A549 (cell line): ENCODE measurements around the gene SERPING1. TPM values are rescaled to one million over a fixed set of nuclear protein-coding genes. Genes with fewer than 3 reads are reported as not detected.
A peak's percentile ranks its signal among the peaks of the same experiment; 100 is the strongest.

Experiments
- ATAC-seq, 2 experiments: fragments of 200-7000 bp in 1 of 2; fragments of >200 bp in 1 of 2; cut with Nextera tagmentation in 1 of 2; cut with Tn5 transposase in 1 of 2; 3 replicates each; pipeline versions ENCODE4 v1.8.0 to v1.9.1; 2018 to 2020; ENCODE audit warnings: mild to moderate bottlenecking in 1 of 2, moderate library complexity in 1 of 2
- CTCF ChIA-PET: fragments of 300-600 bp; sonication (Branson Sonifier 250); formaldehyde crosslinking; extraction: SDS; loops from one replicate; lab custom pipeline; 2021; ENCODE audit warnings: antibody characterized with exemption, inconsistent platforms; lab: Yijun Ruan, JAX
- POLR2A ChIA-PET: fragments of 350-600 bp; formaldehyde crosslinking; extraction: SDS; loops from one replicate; lab custom pipeline; 2021; ENCODE audit warnings: antibody characterized with exemption, inconsistent platforms; lab: Yijun Ruan, JAX
- DNase-seq, 2 experiments: peaks; one replicate each; pipeline versions ENCODE4 v3.0.0 to v3.0.0-alpha.2; 2011 to 2016; ENCODE audit warnings: low read depth in 1 of 2, low spot score in 1 of 2
- FAIRE-seq: peaks from 2 replicates; lab custom pipeline; 2011; peaks lifted over from hg19 to GRCh38; lab: Jason Lieb, UNC
- H3K27ac ChIP-seq, 2 experiments: fragments of >200 bp; sonication (Bioruptor Twin); formaldehyde crosslinking; 3 replicates each; pipeline ENCODE4 v1.5.1; 2016 to 2017
- H3K4me1 ChIP-seq: fragments of >200 bp; sonication (Bioruptor Twin); formaldehyde crosslinking; 3 replicates; pipeline ENCODE4 v1.6.1; 2016
- H3K4me2 ChIP-seq: fragments of >200 bp; sonication (Bioruptor Twin); formaldehyde crosslinking; 3 replicates; pipeline ENCODE4 v1.6.1; 2016
- H3K4me3 ChIP-seq: fragments of >200 bp; sonication (Bioruptor Twin); formaldehyde crosslinking; 3 replicates; pipeline ENCODE4 v1.5.1; 2016
- H3K9me3 ChIP-seq: fragments of >200 bp; sonication (Bioruptor Twin); formaldehyde crosslinking; 3 replicates; pipeline ENCODE4 v1.6.1; 2016
- BHLHE40 ChIP-seq: IDR thresholded peaks from 2 replicates; pipeline ENCODE4 v1.6.1; 2012; ENCODE audit warnings: low read depth, low read length, inconsistent platforms
- CHD2 ChIP-seq: fragments of 150-350 bp; IDR thresholded peaks from 2 replicates; pipeline ENCODE4 v1.6.1; 2014; ENCODE audit warnings: low read length; ENCODE audit not compliant: partially characterized antibody
- CHD4 ChIP-seq: fragments of 200-600 bp; sonication (generic); IDR thresholded peaks from 2 replicates; pipeline ENCODE4 v1.6.1; 2016; ENCODE audit warnings: antibody characterized with exemption, mild to moderate bottlenecking, borderline replicate concordance
- ESRRA ChIP-seq: fragments of 150-350 bp; IDR thresholded peaks from 2 replicates; pipeline ENCODE4 v1.6.1; 2014; ENCODE audit warnings: mild to moderate bottlenecking, low read length, borderline replicate concordance
- HOXB13 ChIP-seq: fragments of 250-450 bp; sonication (Bioruptor Pico); IDR thresholded peaks from 2 replicates; pipeline ENCODE4 v1.5.0; 2020; ENCODE audit warnings: low read depth, mild to moderate bottlenecking, moderate library complexity
- JUN ChIP-seq, 2 experiments: fragments of >200 bp; sonication (Bioruptor Twin); formaldehyde crosslinking; IDR thresholded peaks; 2 replicates in 1 of 2; 3 replicates in 1 of 2; pipeline ENCODE4 v1.6.1; 2016 to 2017
- JUNB ChIP-seq: fragments of >200 bp; sonication (Bioruptor Twin); formaldehyde crosslinking; IDR thresholded peaks from 2 replicates; pipeline ENCODE4 v1.6.1; 2016
- KDM5A ChIP-seq: fragments of 200-600 bp; sonication (generic); IDR thresholded peaks from 2 replicates; pipeline ENCODE4 v1.6.1; 2016; ENCODE audit warnings: antibody characterized with exemption, mild to moderate bottlenecking
- MYC ChIP-seq: IDR thresholded peaks from 2 replicates; pipeline ENCODE4 v1.6.1; 2012; ENCODE audit warnings: mild to moderate bottlenecking, inconsistent platforms, low read length, improper control_type of control experiment, borderline replicate concordance
- NR3C1 ChIP-seq: fragments of >200 bp; sonication (Bioruptor Twin); formaldehyde crosslinking; IDR thresholded peaks from 3 replicates; pipeline ENCODE4 v1.6.1; 2017
- PHF8 ChIP-seq: fragments of 200-600 bp; sonication (generic); IDR thresholded peaks from 2 replicates; pipeline ENCODE4 v1.6.1; 2016; ENCODE audit warnings: low read depth, mild to moderate bottlenecking, antibody characterized with exemption, moderate library complexity, borderline replicate concordance
- POLR2A ChIP-seq: IDR thresholded peaks from 2 replicates; pipeline ENCODE4 v1.6.1; 2012; ENCODE audit warnings: mild to moderate bottlenecking, low read length
- RARB ChIP-seq: fragments of 250-450 bp; sonication (Bioruptor Pico); IDR thresholded peaks from 2 replicates; pipeline ENCODE4 v1.8.0; 2021; ENCODE audit warnings: mild to moderate bottlenecking, moderate library complexity
- RCOR1 ChIP-seq: fragments of 150-350 bp; IDR thresholded peaks from 2 replicates; pipeline ENCODE4 v1.6.1; 2014; ENCODE audit warnings: antibody characterized with exemption, low read length, low read depth
- RFX5 ChIP-seq: fragments of 450-650 bp; IDR thresholded peaks from 2 replicates; pipeline ENCODE4 v1.7.1; 2014; ENCODE audit warnings: antibody characterized with exemption, mild to moderate bottlenecking, moderate library complexity
- RNF2 ChIP-seq: fragments of 200-600 bp; sonication (generic); IDR thresholded peaks from 2 replicates; pipeline ENCODE4 v1.6.1; 2016; ENCODE audit warnings: low read depth, mild to moderate bottlenecking, antibody characterized with exemption, moderate library complexity, borderline replicate concordance
- SREBF2 ChIP-seq: fragments of 450-650 bp; IDR thresholded peaks from 2 replicates; pipeline ENCODE4 v1.6.1; 2014; ENCODE audit warnings: mild to moderate bottlenecking, moderate library complexity
- TFCP2L1 ChIP-seq: fragments of 250-450 bp; sonication (Bioruptor Pico); IDR thresholded peaks from 2 replicates; pipeline ENCODE4 v1.5.0; 2021; ENCODE audit warnings: mild to moderate bottlenecking
- TP53 ChIP-seq: fragments of 250-450 bp; sonication (Bioruptor Pico); IDR thresholded peaks from 2 replicates; pipeline ENCODE4 v1.5.0; 2021; ENCODE audit warnings: mild to moderate bottlenecking, moderate library complexity
- ZC3H11A ChIP-seq: fragments of 450-650 bp; IDR thresholded peaks from 2 replicates; pipeline ENCODE4 v1.6.1; 2014; ENCODE audit warnings: antibody characterized with exemption, mild to moderate bottlenecking
- ZNF302 ChIP-seq: fragments of 250-450 bp; sonication (Bioruptor Pico); IDR thresholded peaks from 2 replicates; pipeline ENCODE4 v1.9.0; 2021; ENCODE audit warnings: inconsistent platforms, mild to moderate bottlenecking, moderate library complexity
- WGBS: methylation state at CpG from one replicate; pipeline ENCODE4 v1.1.6; 2017; ENCODE audit errors: missing lambda C conversion rate; 5-methylcytosine and 5-hydroxymethylcytosine counted together
- polyA plus RNA-seq, 4 experiments: library from polyadenylated mRNA; depleted of rRNA in 3 of 4; stranded (reverse); fragments of >200 nt; fragmentation: RNase III in 1 of 4; extraction: RNeasy Plus Mini Kit Qiagen cat#74134 plus additional on column Dnase treatment in 1 of 4; gene quantifications; 2 replicates in 3 of 4; 3 replicates in 1 of 4; pipeline ENCODE4 v1.2.3, GENCODE V29; 2011 to 2017
- TF ChIP-seq, protein P1 (sequence below): fragments of 450-650 bp; IDR thresholded peaks from 2 replicates; pipeline ENCODE4 v1.6.1; 2014; ENCODE audit warnings: antibody characterized with exemption
- TF ChIP-seq, protein P2 (sequence below): IDR thresholded peaks from 2 replicates; pipeline ENCODE4 v1.6.1; 2012
- TF ChIP-seq, protein P3 (sequence below): IDR thresholded peaks from 2 replicates; pipeline ENCODE4 v1.6.1; 2012; ENCODE audit warnings: low read depth, borderline replicate concordance
- TF ChIP-seq, protein P4 (sequence below): IDR thresholded peaks from 2 replicates; pipeline ENCODE4 v1.6.1; 2012
- TF ChIP-seq, protein P5 (sequence below): fragments of >200 bp; sonication (Bioruptor Twin); formaldehyde crosslinking; IDR thresholded peaks from 3 replicates; pipeline ENCODE4 v1.6.1; 2016
- TF ChIP-seq, protein P6 (sequence below): fragments of 200-600 bp; sonication (generic); IDR thresholded peaks from 2 replicates; pipeline ENCODE4 v1.6.1; 2016; ENCODE audit warnings: antibody characterized with exemption, mild to moderate bottlenecking, moderate library complexity

Gene SERPING1
- polyA plus RNA-seq, 2 of the 4 experiments (the other 2 are of a cell fraction) = 0.59 to 0.63 TPM

GRCh38 chr11:57657194-57658022 lies 59.9 kb downstream of the SERPING1 start, which contains the start of gene CLP1:
Gene CLP1, plus strand, starts transcription at chr11:57657762. Its CDS starts 1,715 bp downstream, at chr11:57659477.
- WGBS = 1% methylated on average over 17 of the region's 45 CpGs
- CTCF ChIA-PET = interaction anchor here (0.8 to 2.1 kb wide), 5 partner anchors 9 to 312 kb away, joined by 3 to 10 read pairs (median 6); partner anchors contain the start of gene UBE2L6
- peaks cover 11% of the 10 kb centered on the region; the same call in 1 of the 3 replicates for H3K4me1 ChIP-seq
- H3K27ac ChIP-seq = peak within 1 kb of the TSS; percentile 73 to 84
- POLR2A ChIA-PET = no interaction called here
- H3K4me3 ChIP-seq = peak within 1 kb of the TSS; percentile 63
- ATAC-seq (peak; percentile 98 to 99), FAIRE-seq (peak; percentile 56), DNase-seq (peak; percentile 92 to 99)
- peak; percentile 49 to 65; a peak in 2 of 5 replicates for TF ChIP-seq JUN (IDR thresholded peaks at IDR 0.05)
- TF ChIP-seq POLR2A = peak; percentile 44
- TF ChIP-seq JUNB = no peak
- TF ChIP-seq NR3C1 = no peak
- no peak for TF ChIP-seq ZNF302 (CRISPR knock-in tag)
- no peak for TF ChIP-seq ESRRA
- no peak for TF ChIP-seq ZC3H11A
- TF ChIP-seq PHF8 = peak; percentile 47; the same call in 1 of the 2 replicates
- TF ChIP-seq, protein P1, sequence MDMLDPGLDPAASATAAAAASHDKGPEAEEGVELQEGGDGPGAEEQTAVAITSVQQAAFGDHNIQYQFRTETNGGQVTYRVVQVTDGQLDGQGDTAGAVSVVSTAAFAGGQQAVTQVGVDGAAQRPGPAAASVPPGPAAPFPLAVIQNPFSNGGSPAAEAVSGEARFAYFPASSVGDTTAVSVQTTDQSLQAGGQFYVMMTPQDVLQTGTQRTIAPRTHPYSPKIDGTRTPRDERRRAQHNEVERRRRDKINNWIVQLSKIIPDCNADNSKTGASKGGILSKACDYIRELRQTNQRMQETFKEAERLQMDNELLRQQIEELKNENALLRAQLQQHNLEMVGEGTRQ = peak; percentile 51; the same call in 1 of the 2 replicates
- TF ChIP-seq, protein P2, sequence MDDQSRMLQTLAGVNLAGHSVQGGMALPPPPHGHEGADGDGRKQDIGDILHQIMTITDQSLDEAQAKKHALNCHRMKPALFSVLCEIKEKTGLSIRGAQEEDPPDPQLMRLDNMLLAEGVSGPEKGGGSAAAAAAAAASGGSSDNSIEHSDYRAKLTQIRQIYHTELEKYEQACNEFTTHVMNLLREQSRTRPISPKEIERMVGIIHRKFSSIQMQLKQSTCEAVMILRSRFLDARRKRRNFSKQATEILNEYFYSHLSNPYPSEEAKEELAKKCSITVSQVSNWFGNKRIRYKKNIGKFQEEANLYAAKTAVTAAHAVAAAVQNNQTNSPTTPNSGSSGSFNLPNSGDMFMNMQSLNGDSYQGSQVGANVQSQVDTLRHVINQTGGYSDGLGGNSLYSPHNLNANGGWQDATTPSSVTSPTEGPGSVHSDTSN = peak; percentile 58; the same call in 1 of the 2 replicates
- TF ChIP-seq, protein P3, sequence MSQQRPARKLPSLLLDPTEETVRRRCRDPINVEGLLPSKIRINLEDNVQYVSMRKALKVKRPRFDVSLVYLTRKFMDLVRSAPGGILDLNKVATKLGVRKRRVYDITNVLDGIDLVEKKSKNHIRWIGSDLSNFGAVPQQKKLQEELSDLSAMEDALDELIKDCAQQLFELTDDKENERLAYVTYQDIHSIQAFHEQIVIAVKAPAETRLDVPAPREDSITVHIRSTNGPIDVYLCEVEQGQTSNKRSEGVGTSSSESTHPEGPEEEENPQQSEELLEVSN = peak; percentile 64
- TF ChIP-seq RFX5 = no peak
- TF ChIP-seq MYC = peak; percentile 97
- TF ChIP-seq RARB (CRISPR knock-in tag) = no peak
- peak; percentile 92 for TF ChIP-seq CHD2
- peak; percentile 85; the same call in 1 of the 2 replicates for TF ChIP-seq CHD4
- TF ChIP-seq, protein P4, sequence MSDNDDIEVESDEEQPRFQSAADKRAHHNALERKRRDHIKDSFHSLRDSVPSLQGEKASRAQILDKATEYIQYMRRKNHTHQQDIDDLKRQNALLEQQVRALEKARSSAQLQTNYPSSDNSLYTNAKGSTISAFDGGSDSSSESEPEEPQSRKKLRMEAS = peak; percentile 96
- TF ChIP-seq SREBF2 = no peak
- TF ChIP-seq TP53 (CRISPR knock-in tag) = 0 out of 2 replicates have a peak, but pooled peaks have one; percentile 46
- TF ChIP-seq KDM5A = 0 out of 2 replicates have a peak, but pooled peaks have one; percentile 47
- TF ChIP-seq, protein P5, sequence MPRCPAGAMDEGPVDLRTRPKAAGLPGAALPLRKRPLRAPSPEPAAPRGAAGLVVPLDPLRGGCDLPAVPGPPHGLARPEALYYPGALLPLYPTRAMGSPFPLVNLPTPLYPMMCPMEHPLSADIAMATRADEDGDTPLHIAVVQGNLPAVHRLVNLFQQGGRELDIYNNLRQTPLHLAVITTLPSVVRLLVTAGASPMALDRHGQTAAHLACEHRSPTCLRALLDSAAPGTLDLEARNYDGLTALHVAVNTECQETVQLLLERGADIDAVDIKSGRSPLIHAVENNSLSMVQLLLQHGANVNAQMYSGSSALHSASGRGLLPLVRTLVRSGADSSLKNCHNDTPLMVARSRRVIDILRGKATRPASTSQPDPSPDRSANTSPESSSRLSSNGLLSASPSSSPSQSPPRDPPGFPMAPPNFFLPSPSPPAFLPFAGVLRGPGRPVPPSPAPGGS = 0 out of 3 replicates have a peak, but pooled peaks have one; percentile 44
- no peak for TF ChIP-seq RNF2
- no peak for TF ChIP-seq TFCP2L1 (CRISPR knock-in tag)
- TF ChIP-seq, protein P6, sequence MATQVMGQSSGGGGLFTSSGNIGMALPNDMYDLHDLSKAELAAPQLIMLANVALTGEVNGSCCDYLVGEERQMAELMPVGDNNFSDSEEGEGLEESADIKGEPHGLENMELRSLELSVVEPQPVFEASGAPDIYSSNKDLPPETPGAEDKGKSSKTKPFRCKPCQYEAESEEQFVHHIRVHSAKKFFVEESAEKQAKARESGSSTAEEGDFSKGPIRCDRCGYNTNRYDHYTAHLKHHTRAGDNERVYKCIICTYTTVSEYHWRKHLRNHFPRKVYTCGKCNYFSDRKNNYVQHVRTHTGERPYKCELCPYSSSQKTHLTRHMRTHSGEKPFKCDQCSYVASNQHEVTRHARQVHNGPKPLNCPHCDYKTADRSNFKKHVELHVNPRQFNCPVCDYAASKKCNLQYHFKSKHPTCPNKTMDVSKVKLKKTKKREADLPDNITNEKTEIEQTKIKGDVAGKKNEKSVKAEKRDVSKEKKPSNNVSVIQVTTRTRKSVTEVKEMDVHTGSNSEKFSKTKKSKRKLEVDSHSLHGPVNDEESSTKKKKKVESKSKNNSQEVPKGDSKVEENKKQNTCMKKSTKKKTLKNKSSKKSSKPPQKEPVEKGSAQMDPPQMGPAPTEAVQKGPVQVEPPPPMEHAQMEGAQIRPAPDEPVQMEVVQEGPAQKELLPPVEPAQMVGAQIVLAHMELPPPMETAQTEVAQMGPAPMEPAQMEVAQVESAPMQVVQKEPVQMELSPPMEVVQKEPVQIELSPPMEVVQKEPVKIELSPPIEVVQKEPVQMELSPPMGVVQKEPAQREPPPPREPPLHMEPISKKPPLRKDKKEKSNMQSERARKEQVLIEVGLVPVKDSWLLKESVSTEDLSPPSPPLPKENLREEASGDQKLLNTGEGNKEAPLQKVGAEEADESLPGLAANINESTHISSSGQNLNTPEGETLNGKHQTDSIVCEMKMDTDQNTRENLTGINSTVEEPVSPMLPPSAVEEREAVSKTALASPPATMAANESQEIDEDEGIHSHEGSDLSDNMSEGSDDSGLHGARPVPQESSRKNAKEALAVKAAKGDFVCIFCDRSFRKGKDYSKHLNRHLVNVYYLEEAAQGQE = peak; percentile 97
- no peak for TF ChIP-seq RCOR1
- TF ChIP-seq HOXB13 (CRISPR knock-in tag) = no peak
- TF ChIP-seq BHLHE40 = no peak
- peak within 1 kb of the TSS; percentile 86 for H3K4me2 ChIP-seq
- no peaks in the 10 kb centered on the region for H3K9me3 ChIP-seq
